GM21526 (cell line): ENCODE measurements around the gene SYNE2.
A peak's percentile ranks its signal among the peaks of the same experiment; 100 is the strongest.
"Not testable (repeated sequence)": the region's sequence is repeated elsewhere in the genome, so short reads cannot be mapped to it uniquely, and the experiment has no call there.

Source experiments
- ATAC-seq: cut with Tn5 transposase; IDR thresholded peaks from one replicate; pipeline ENCODE4 v1.9.1; 2021; ENCODE audit warnings: moderate library complexity; ENCODE audit not compliant: unreplicated experiment, low FRiP score

The SYNE2 gene

DNA sequence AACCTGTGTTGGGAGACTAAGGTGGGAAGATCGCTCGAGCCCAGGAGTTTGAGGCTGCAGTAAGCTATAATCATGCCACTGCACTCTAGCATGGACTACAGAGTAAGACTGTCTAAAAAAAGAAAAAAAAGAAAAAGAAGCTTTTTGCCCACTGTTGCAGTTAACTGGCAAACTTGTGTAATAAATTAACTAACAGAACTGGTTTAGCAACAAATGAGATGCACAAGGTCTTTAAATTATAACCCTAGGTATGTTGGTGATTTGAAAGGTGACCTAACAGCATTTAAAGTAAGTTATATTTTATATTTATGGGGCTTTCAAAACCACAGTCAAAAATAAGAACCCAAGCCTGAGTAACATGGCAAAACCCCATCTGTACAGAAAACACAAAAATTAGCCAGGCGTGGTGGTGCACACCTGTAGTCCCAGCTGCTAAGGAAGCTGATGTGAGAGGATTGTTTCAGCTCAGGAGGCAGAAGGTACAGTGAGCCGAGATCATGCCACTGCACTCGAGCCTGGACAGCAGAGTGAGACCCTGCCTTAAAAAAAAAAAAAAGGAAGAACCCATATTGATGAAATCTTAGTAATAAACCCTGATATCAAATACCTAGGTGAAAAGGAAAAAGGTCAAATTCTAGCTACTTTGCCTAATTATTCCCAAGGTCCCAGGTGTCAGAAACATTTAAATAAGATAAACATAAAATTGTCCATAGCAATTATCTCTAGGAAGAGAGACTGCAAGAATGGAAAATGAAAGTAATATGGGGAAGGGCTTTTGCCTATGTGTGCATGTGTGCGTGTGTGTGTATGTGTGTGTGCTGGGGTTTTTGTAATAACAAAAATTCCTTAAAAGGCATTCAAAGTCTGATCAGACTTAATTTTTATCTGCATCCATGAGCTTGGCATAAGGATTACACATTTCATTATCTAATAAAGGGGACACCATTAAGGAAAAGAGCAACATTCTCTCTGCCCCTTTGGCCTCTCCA is 15.4 kb downstream of the SYNE2 start:
- no peak for ATAC-seq

DNA sequence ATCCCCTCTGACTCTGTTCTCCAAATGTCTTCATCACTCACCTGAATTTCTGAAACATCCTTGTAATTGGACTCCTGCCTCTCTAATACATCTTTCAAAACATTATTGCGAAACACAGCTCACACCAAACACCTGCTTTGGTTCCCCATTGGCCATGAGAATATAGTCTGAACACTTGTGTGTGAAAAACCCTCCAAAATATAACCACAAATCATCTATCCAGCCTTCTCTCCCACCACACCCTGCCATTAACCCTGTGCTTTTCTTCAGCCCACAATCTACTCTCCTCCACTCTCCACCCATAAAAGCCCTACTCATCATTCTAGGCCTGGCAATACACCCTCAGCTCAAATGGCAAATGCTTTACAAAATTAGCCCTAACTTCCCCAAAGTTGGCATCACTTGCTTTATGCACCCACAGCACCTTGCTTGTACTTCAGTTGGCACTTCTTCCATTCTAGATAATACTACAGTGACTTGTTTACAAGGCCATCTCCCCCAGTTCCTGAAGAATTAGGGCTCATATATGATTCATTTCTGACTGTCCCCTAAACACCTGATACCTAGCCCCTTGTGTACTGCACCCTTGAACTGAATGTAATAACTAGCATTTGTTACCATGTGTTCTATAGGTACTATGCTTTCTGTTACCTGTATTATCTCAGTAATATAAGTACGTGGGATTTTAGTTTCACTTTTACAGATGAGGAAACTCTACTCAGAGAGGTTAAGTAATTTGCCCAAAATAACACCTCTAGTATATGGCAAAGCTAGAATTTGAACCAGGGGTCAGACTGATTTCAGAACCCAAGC is 17.3 kb downstream of the SYNE2 start:
- peak; percentile 54 for ATAC-seq

DNA sequence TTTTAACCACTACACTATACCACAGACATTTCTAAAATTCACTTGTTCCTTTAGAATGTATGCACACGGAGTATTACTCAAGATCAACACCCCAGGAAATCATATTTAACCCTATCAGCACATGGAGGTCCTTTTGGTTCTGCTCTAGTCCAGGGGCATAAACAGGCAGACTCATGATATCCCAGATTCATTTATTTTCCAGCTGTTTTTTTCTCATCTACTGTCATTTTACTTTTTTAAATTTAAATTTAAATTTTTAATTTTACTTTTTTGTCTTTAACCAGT is 17.9 kb downstream of the SYNE2 start:
- ATAC-seq: not testable (repeated sequence)

DNA sequence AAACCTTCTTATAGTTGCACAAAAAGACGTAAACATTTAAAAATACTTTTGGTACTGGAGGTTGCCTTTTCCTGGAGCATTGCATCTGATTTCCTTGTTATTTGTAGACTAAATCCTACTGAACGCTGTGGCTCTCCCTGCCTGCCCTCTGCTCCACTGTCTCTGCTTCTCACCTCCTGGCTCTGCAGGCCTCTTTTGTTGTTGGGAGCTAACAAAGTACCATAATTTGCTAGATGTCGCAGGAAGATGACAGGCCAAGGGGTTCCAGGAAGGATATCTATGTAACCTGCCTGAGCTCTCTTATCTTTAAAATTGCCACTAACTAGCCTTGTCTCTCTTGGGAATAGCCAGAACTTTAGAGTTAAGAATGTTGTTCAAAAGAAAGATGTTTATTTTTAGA is 21.4 kb downstream of the SYNE2 start:
- no peak for ATAC-seq

DNA sequence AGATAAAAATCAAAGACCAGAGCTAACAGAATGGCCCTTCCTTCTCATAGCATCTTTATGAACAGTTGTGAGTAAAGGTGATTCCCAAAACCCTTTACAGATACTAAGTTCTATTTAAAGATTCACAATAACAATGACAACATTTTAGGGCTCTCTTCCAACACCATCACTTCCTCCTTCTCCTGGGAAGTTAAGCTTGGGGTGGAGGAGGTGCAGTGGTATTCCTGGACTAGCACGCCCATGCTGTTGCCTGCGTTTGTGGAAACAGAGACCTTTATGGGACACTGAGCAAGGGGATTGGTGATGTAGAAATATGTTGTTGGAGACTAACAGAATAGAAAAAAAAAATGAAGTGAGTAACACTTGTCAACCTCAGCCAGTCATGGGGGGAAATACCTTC is 22.5 kb downstream of the SYNE2 start:
- ATAC-seq: no peak

DNA sequence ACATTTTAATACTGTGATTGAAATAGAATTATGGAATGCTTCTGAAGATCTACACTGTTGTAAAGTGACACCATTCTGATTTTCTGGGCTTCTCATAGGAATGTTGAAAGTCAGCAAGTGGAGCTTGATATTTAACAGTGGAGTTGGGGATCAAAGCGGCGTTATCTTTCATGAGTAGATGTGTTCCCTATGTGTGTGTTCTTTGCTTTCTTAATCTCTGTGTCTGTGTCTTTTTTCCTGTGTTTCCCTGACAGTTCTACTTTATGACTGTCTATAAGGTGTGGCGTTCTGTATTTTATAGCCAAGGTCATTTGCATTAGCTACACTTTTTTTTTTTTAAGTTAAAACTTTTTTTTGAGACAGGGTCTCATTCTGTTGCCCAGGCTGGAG is 24.7 kb downstream of the SYNE2 start:
- no peak for ATAC-seq

DNA sequence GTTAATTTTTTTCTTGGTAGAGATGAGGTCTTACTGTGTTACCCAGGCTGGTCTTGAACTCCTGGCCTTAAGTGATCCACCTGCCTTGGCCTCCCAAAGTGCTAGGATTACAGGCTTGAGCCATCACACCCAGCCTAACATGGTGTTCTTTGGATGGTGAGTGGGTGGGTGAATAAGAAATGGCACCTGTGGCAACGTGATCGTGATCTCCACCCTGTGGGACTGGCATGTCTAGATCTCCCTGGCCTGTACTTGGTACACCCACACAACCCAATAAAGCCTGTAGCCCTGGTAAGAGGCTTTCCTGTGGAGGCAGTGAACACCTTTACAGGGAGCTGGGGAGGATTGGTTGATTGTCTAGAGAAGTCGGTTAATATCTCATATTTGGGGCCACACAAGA is 25.2 kb downstream of the SYNE2 start:
- ATAC-seq: no peak

DNA sequence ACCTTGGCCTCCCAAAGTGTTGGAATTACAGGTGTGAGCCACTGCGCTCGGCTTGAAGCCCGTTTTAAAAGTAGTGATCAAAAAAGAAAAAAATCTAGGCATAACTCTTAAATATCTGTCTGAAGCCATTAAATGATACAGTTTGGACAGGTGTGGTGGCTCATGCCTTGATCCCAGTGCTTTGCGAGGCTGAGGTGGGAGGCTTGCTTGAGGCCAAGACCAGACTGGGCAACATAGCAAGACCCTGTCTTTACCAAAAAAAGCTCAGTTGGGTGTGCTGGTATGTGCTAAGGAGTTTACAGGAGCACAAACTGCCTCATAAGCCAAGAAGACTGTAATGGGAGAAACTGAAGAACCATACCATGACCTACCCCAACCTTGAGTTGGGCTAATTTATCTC is 26.0 kb downstream of the SYNE2 start:
- ATAC-seq: no peak

DNA sequence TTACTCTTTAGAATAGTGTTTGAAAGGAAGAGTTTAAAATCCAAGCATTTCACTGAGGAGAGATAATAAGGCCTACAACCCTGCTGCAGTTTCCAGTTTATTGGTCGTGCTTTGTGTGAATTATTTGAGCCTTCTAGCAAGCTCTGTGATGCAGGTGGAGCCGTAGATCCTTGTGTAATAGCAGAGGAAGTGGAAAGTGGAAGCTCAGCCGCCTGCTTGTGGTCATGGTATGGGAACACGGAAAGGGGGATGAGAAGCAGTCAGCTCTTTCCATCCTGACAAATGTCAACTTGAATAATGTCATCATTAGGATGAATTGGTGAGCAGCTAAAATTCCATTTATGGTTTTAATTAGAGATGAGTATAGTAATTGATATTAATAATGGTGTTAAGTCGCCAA is 29.1 kb downstream of the SYNE2 start:
- no peak for ATAC-seq

DNA sequence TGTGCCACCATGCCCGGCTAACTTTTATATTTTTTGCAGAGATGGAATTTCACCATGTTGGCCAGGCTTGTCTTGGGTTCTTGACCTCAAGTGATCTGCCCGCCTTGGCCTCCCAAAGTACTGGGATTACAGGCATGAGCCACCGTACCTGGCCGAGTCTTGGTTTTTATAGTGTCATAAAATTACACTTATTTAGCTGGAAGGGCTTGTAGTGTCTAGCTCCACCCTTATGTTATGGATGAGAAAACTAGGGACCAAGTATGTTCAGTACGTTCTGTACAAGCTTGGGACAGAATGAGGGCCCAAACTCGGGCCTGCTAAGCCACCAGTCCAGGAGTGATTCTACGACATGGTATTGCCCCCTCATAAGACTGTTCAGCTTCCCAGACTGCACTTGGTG is 35.1 kb downstream of the SYNE2 start:
- no peak for ATAC-seq

DNA sequence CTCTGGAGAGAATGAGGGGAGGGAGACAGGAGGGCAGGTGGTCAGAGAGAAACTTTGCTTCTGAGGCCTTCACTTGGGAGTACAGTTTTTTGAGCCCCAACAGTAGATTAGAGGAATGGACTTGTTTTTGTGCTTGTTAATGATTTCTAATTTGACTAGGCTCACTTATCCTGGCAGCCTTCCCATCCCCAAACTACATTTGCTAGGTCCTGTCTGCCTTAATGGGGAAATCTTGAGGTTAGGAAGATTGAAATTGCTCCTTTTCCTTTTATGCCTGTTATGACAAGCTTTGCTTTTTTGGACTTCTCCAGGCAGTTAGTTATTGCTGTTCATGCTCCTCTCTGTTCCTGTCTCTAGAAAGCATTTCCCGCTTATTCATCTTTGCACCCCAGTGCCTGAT is 37.7 kb downstream of the SYNE2 start:
- no peak for ATAC-seq

DNA sequence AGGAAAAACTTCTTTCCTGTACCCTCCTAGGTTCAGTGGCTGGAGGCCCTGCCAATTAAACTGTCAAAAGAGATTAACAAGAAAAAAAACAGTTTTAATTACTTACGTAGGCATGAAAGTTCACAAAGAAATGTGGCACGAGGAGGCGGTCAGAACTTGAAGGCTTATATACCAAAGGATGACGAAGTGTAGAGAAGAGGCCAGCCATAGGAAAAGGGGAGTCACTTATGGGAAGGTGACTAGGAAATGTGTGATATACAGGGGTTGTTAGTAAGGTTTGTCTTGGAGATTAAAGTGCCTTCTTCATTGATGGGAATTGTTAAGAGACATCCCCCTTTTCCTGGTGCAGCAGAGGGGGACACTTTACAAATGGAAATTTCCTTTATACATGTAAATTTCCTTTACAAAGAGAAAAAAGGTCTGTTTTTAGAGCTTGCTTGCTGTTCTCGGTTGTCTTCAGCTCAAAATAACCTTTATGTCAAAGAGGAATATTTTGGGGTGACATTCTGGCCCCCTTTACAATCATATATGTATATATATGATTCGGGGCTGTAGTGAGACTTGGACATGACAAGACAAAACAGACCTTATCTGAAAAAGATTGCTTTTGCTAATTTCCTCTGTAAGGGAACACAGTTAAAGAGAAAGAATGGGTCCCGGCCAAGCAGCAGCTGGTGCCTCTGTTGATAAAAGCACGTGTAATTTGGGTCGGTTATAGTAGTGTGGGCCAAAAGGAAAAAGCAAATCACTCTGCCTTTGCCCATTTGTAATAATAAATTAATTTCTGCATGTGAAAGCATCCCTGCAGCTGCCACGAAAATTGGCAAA is 38.6 kb downstream of the SYNE2 start:
- no peak for ATAC-seq

DNA sequence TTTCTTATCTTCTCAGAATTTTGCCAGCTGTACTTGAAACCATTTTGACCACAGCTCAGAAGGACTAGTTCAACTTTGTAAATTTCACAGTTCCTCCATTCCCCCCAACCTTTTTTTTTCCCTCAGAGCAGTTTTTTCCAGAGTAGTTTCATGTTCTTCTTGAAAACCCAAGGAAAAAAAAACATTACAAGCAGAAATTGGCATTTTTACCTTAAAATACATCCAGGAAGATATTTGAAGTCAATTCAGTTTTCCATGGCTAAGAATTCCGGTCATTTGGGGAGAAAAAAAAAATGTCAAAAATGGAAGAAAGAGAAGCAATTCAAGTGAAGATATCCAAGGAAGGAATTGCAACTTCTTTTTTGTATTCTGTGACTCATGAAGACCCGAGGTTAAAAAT is 39.5 kb downstream of the SYNE2 start:
- ATAC-seq: no peak

DNA sequence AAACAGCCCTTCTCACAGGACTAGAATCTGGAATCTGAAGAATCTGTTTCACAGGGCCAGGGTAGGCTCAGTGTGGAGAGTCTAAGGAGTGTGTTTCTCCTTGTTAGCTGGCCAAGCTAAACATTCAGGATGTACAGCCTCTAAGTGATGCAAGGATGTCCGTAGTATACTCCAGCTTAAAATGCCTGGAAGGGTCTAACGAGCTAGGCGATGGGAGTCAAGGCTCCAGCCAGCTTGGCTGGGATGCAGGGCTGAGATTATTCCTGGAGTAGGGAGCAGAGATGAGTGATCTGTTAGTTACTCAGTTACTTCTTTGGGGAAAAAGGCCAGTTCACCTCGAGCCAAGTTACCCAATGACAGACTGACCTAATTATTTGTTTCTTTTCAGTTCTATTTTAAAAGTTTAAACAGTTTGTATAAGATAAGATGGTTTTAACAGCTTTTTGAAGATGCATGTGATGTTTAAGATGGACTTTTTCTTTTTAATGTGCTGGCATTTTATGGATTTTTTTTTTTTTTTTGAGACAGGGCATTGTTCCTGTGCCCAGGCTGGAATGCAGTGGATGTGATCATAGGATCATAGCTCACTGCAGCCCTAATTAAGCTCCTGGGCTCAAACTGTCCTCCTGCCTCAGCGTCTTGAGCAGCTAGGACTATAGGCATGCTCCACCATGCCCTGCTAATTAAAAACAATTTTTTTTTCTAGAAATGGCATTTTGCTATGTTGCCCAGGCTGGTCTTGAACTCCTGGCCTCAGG is 41.1 kb downstream of the SYNE2 start:
- ATAC-seq: no peak

DNA sequence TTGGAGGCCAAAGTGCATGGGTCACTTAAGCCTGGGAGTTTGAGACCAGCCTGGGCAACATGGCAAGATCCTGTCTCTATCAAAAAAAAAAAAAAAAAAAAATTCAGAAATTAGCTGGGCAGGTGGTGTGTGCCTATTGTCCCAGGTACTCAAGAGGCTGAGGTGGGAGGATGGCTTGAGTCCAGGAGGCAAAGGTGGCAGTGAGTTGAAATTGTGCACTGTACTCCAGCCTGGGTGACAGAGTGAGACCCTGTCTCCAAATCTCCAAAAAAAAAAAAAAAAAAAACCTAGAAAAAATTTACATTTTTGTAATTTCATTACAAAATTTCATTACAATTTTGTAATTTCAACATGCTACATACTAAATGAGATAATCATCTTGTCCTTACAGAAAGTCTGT is 42.7 kb downstream of the SYNE2 start:
- no peak for ATAC-seq

DNA sequence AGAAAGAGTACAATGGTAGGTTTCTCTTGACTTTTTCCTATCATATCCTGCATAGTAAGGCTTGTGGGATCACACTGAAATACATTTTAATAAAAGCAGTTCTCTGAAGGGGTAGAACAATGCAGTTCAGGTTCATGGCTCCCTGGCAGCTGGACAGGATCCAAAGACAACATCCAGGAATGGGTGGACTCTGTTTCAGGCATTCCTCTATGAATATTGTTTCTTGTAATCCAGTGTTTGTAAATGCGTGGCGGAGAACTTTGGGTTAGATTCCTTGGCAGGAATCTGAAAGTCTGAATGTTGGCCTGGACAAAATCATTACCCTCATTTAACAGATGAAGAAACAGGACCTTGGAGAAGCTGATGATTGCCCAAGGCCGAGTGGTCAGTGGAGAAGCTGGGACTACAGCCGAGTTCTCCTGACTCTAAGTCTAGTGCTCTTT is 43.5 kb downstream of the SYNE2 start:
- no peak for ATAC-seq

DNA sequence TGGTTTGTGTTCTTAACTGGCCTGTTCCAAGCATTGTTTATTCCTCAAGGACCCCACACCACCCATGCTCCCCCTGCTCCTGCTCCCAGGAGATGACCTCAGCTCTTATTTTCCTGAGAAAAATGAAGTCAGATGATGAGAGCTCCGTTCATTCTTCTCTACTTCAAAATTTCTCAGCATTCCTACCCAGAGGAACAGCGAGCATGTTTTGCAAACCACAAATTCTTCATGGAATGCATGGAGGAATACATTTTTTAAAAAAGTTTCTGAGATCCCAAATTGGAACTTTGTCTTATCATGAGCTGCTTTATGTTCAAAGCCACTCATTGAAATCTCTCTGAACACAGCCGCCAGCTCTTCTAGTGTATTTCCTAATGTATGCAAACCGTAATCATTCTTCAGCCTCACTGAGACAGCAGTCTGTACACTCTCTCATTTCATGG is 44.9 kb downstream of the SYNE2 start:
- no peak for ATAC-seq

DNA sequence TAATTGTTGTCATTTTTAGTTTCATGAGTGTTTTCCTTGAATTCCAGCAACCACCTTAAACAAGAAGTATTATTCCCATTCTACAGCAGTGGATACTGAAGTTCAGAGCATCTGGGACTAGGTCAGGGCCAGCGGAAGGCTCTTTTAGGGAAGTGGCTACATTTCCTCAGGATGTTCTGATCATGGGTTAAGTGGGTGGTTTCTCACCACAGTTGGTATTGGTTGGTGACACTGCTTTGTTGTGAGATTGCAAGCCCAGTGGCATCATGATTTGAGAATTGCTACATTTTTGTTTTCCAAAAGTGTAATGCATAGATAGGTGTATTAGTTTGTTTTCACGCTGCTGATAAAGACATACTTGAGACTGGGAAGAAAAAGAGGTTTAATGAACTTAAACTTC is 47.1 kb downstream of the SYNE2 start:
- no peak for ATAC-seq

DNA sequence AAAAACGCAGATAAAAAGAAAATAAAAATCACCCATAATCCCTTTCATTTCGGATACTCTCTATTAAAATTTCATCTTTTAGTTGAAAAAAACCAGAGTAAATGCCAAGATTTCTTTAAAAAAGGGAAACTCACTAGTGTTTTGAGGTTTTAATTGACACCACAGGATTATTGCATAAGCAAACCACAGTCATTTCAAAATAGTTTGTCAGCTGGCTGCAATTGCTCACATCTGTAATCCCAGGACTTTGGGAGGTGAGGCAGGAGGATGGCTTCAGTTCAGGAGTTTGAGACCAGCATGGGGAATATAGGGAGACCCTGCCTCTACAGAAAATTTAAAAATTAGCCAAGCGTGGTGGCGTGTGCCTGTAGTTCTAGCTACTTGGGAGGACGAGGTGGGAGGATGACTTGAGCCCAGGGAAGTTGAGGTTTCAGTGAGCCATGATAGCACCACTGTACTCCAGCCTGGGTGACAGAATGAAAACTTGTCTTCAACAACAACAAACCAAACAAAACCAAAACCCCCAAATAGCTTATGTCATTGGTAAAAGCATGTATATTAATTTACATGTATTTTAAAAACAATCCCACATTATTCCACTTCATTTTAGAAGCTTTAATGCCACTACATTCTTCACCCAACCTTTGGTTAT is 48.8 kb downstream of the SYNE2 start:
- ATAC-seq: no peak
